ENCODE measurements around the gene MNS1. TPM values are rescaled to one million over a fixed set of nuclear protein-coding genes. Genes with fewer than 3 reads are reported as not detected.

The MNS1 gene
- total and polyA plus RNA-seq, 2 experiments from 2014 or later = 0.70 to 1.2 TPM

GRCh38 chr15:56495053-56495452 is 30.1 kb upstream of the MNS1 start:
- Histone ChIP-seq H3K36me3 (replicated peaks; ENCODE audit: insufficient read depth, low read depth) (no peaks in the 10 kb centered on the region), H3K4me1 (ENCODE audit: insufficient read depth) (no peaks in the 10 kb centered on the region), H3K4me3 (no peak overlapping the region), H3K27me3 (no peaks in the 10 kb centered on the region), H2AFZ (no peak overlapping the region), H3K9me2 (replicated peaks; ENCODE audit: insufficient read depth) (no peaks in the 10 kb centered on the region), H3K27ac (no peak overlapping the region), H3K9me3 (ENCODE audit: low read depth) (no peaks in the 10 kb centered on the region), H3K4me2 (no peak overlapping the region), H3K79me2 (no peaks in the 10 kb centered on the region), H4K20me1 (ENCODE audit: insufficient read depth, poor library complexity, severe bottlenecking) (no peaks in the 10 kb centered on the region)
- TF ChIP-seq CTCF (IDR thresholded peaks at IDR 0.05; ENCODE audit: poor library complexity) (no peak), EZH2phosphoT487 (IDR thresholded peaks at IDR 0.05; ENCODE audit: low read depth, severe bottlenecking, unreplicated experiment) (no peak), EZH2 (IDR thresholded peaks at IDR 0.05; ENCODE audit: borderline replicate concordance) (no peak)
- no peak for DNase-seq (ENCODE audit: low spot score)
- WGBS (ENCODE audit: low lambda C conversion rate, missing lambda C conversion rate) = 59% methylated on average over 3 of the region's 3 CpGs

GRCh38 chr15:56492791-56493555 is 28.0 kb upstream of the MNS1 start:
- Histone ChIP-seq H3K79me2 (no peaks in the 10 kb centered on the region), H3K9me3 (ENCODE audit: low read depth) (no peaks in the 10 kb centered on the region), H3K4me3 (no peak overlapping the region), H3K27me3 (no peaks in the 10 kb centered on the region), H4K20me1 (ENCODE audit: insufficient read depth, poor library complexity, severe bottlenecking) (no peaks in the 10 kb centered on the region), H3K36me3 (replicated peaks; ENCODE audit: insufficient read depth, low read depth) (no peaks in the 10 kb centered on the region), H3K4me2 (no peak overlapping the region), H3K9me2 (replicated peaks; ENCODE audit: insufficient read depth) (no peaks in the 10 kb centered on the region), H2AFZ (no peak overlapping the region), H3K4me1 (ENCODE audit: insufficient read depth) (no peaks in the 10 kb centered on the region), H3K27ac (no peak overlapping the region)
- TF ChIP-seq CTCF (IDR thresholded peaks at IDR 0.05; ENCODE audit: poor library complexity) = no peak
- no peak for TF ChIP-seq EZH2 (IDR thresholded peaks at IDR 0.05; ENCODE audit: borderline replicate concordance)
- no peak for TF ChIP-seq EZH2phosphoT487 (IDR thresholded peaks at IDR 0.05; ENCODE audit: low read depth, severe bottlenecking, unreplicated experiment)
- DNase-seq (ENCODE audit: low spot score) = no peak
- 85% methylated on average over 4 of the region's 4 CpGs for WGBS (ENCODE audit: low lambda C conversion rate, missing lambda C conversion rate)

GRCh38 chr15:56492236-56492635 is 27.3 kb upstream of the MNS1 start:
- Histone ChIP-seq H4K20me1 (ENCODE audit: insufficient read depth, poor library complexity, severe bottlenecking) (no peaks in the 10 kb centered on the region), H3K9me3 (ENCODE audit: low read depth) (no peaks in the 10 kb centered on the region), H3K36me3 (replicated peaks; ENCODE audit: insufficient read depth, low read depth) (no peaks in the 10 kb centered on the region), H3K27me3 (no peaks in the 10 kb centered on the region), H3K4me2 (no peak overlapping the region), H3K27ac (no peak overlapping the region), H3K4me3 (no peak overlapping the region), H3K79me2 (no peaks in the 10 kb centered on the region), H2AFZ (no peak overlapping the region), H3K4me1 (ENCODE audit: insufficient read depth) (no peaks in the 10 kb centered on the region), H3K9me2 (replicated peaks; ENCODE audit: insufficient read depth) (no peaks in the 10 kb centered on the region)
- 90% methylated on average over 3 of the region's 3 CpGs for WGBS (ENCODE audit: low lambda C conversion rate, missing lambda C conversion rate)
- no peak for TF ChIP-seq EZH2phosphoT487 (IDR thresholded peaks at IDR 0.05; ENCODE audit: low read depth, severe bottlenecking, unreplicated experiment)
- TF ChIP-seq CTCF (IDR thresholded peaks at IDR 0.05; ENCODE audit: poor library complexity) = no peak
- TF ChIP-seq EZH2 (IDR thresholded peaks at IDR 0.05; ENCODE audit: borderline replicate concordance) = no peak
- DNase-seq (ENCODE audit: low spot score) = no peak
